Measurements from ENCODE around the gene DDX52.

Gene DDX52

GRCh38 chr17:37576281-37576680 is 67.0 kb downstream of the DDX52 start:
- H3K79me2 ChIP-seq = peaks cover 2% of the 10 kb centered on the region
- H3K27ac ChIP-seq = no peak overlapping the region
- H3K4me1 ChIP-seq = no peaks in the 10 kb centered on the region
- H3K36me3 ChIP-seq (ENCODE audit: control insufficient read depth, insufficient read depth, low read length) = no peaks in the 10 kb centered on the region
- H2AFZ ChIP-seq = no peak overlapping the region
- H3K9ac ChIP-seq = no peak overlapping the region
- no peaks in the 10 kb centered on the region for H3K27me3 ChIP-seq (ENCODE audit: control insufficient read depth, insufficient read depth, low read length)
- TF ChIP-seq CTCF (IDR thresholded peaks at IDR 0.05) = no peak
- H3K4me2 ChIP-seq (ENCODE audit: low read length) = no peak overlapping the region
- H3K4me3 ChIP-seq (ENCODE audit: low read depth, low read length) = no peak overlapping the region
- no peaks in the 10 kb centered on the region for H3K9me3 ChIP-seq (ENCODE audit: control insufficient read depth, low read length)

- Histone ChIP-seq H3K27ac (no peak overlapping the region), H3K36me3 (ENCODE audit: control insufficient read depth, insufficient read depth, low read length) (no peaks in the 10 kb centered on the region), H3K27me3 (ENCODE audit: control insufficient read depth, insufficient read depth, low read length) (no peaks in the 10 kb centered on the region)
These were observed 68.8 kb downstream of the DDX52 start for GRCh38 chr17:37574427-37574826.

GRCh38 chr17:37571674-37572073 is 71.6 kb downstream of the DDX52 start:
- H3K4me2 ChIP-seq (ENCODE audit: low read length) = no peak overlapping the region
- no peak overlapping the region for H3K9ac ChIP-seq
- H3K79me2 ChIP-seq = peaks cover 5% of the 10 kb centered on the region
- no peaks in the 10 kb centered on the region for H3K36me3 ChIP-seq (ENCODE audit: control insufficient read depth, insufficient read depth, low read length)
- no peak overlapping the region for H2AFZ ChIP-seq
- H3K4me1 ChIP-seq = no peaks in the 10 kb centered on the region
- no peak overlapping the region for H3K27ac ChIP-seq
- H3K4me3 ChIP-seq (ENCODE audit: low read depth, low read length) = no peak overlapping the region
- no peaks in the 10 kb centered on the region for H3K9me3 ChIP-seq (ENCODE audit: control insufficient read depth, low read length)
- no peak for TF ChIP-seq CTCF (IDR thresholded peaks at IDR 0.05)
- H3K27me3 ChIP-seq (ENCODE audit: control insufficient read depth, insufficient read depth, low read length) = no peaks in the 10 kb centered on the region

More at GRCh38 chr17:37574427-37574826, 68.8 kb downstream of the DDX52 start:
- H3K4me1 ChIP-seq = no peaks in the 10 kb centered on the region
- H3K79me2 ChIP-seq = peaks cover 2% of the 10 kb centered on the region
- no peak overlapping the region for H3K4me2 ChIP-seq (ENCODE audit: low read length)
- no peak overlapping the region for H2AFZ ChIP-seq
- no peak overlapping the region for H3K9ac ChIP-seq
- TF ChIP-seq CTCF (IDR thresholded peaks at IDR 0.05) = no peak
- H3K4me3 ChIP-seq (ENCODE audit: low read depth, low read length) = no peak overlapping the region
- H3K9me3 ChIP-seq (ENCODE audit: control insufficient read depth, low read length) = no peaks in the 10 kb centered on the region

- TF ChIP-seq CTCF (IDR thresholded peaks at IDR 0.05) = peak; percentile 22
- Histone ChIP-seq H3K4me1 (no peaks in the 10 kb centered on the region), H3K9me3 (ENCODE audit: control insufficient read depth, low read length) (no peaks in the 10 kb centered on the region), H3K4me2 (ENCODE audit: low read length) (no peak overlapping the region), H3K36me3 (ENCODE audit: control insufficient read depth, insufficient read depth, low read length) (no peaks in the 10 kb centered on the region), H3K4me3 (ENCODE audit: low read depth, low read length) (no peak overlapping the region), H3K27me3 (ENCODE audit: control insufficient read depth, insufficient read depth, low read length) (no peaks in the 10 kb centered on the region), H2AFZ (no peak overlapping the region), H3K27ac (no peak overlapping the region), H3K79me2 (peaks cover 6% of the 10 kb centered on the region), H3K9ac (no peak overlapping the region)
These were observed 72.6 kb downstream of the DDX52 start for GRCh38 chr17:37570527-37571093.

GRCh38 chr17:37568350-37569053 is 74.7 kb downstream of the DDX52 start:
- no peak for TF ChIP-seq CTCF (IDR thresholded peaks at IDR 0.05)
- Histone ChIP-seq H3K79me2 (peaks cover 6% of the 10 kb centered on the region), H2AFZ (no peak overlapping the region), H3K9me3 (ENCODE audit: control insufficient read depth, low read length) (no peaks in the 10 kb centered on the region), H3K4me1 (no peaks in the 10 kb centered on the region), H3K27me3 (ENCODE audit: control insufficient read depth, insufficient read depth, low read length) (no peaks in the 10 kb centered on the region), H3K27ac (no peak overlapping the region), H3K4me2 (ENCODE audit: low read length) (no peak overlapping the region), H3K36me3 (ENCODE audit: control insufficient read depth, insufficient read depth, low read length) (no peaks in the 10 kb centered on the region), H3K9ac (no peak overlapping the region), H3K4me3 (ENCODE audit: low read depth, low read length) (no peak overlapping the region)

Measured in parathyroid adenoma (tissue), 2 donors.